HG03520 (cell line): ENCODE results near the gene COBL.

ENCODE experiments used
- ATAC-seq: cut with Tn5 transposase; IDR thresholded peaks from one replicate; pipeline ENCODE4 v1.9.1; 2021; ENCODE audit warnings: mild to moderate bottlenecking, moderate library complexity; ENCODE audit not compliant: unreplicated experiment

Gene COBL

GRCh38 chr7:51126813-51127617, 189.6 kb downstream of the COBL start:
- no peak for ATAC-seq

GRCh38 chr7:51126324-51126723, 190.3 kb downstream of the COBL start:
- no peak for ATAC-seq

- ATAC-seq, result no peak
Observed at GRCh38 chr7:51124321-51124720, 192.3 kb downstream of the COBL start.

DNA sequence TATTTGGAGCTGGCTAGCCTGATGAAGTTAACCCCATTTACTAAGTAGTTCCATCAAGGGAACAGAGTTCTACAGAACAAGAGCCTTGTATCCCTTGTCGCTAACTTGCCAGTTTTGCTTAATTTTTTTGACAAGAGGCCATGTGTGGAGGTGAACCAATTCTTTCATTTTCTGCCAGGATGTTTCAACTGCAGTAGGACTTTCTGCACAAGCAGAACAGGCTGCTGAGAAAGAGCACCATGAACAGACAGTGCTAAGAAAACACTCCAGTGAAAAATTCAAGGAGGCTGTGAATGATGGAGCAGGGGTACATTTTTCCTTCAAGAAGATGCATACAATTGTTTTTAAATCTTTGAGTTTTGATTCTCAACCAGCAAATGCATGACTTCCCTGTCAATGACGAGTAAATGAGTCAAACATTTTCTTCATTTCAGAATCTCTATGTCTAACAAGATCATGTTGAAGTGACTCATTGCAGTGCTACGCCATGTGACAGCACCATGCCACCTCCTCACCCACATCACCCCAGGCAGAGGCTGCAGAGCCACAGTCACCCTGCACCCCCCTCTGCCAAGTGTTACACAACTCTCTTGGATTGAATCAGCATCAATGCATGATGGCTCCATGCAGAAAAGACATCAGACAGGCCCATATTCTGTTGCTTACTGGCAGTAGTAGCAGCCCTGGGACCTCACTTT, 193.1 kb downstream of the COBL start:
- ATAC-seq, result no peak

DNA sequence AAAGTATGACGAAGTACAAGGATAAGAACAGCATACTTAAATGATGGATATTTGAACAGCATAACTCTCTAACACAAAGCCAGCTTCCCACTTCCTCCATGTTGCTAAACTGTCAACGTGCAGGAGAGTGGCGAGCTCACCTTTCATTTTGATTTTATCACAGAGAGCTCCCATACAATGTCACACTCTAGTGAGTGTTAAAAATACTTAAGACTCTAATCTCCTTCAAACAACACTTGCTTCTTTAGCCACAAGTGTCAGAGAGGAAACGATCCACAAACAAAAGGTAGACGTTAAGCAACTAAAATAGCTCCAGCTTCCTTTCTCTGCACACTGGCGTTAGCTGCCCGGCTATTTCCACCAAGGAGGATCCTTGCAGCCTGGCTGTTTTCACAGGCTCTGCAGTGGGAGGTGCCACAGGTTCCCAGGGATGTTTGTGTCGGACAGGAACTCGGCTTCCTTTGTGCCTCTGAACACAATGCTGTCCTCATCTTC, 194.6 kb downstream of the COBL start:
- ATAC-seq, result no peak

GRCh38 chr7:51121036-51121790, 195.4 kb downstream of the COBL start:
- no peak for ATAC-seq

DNA sequence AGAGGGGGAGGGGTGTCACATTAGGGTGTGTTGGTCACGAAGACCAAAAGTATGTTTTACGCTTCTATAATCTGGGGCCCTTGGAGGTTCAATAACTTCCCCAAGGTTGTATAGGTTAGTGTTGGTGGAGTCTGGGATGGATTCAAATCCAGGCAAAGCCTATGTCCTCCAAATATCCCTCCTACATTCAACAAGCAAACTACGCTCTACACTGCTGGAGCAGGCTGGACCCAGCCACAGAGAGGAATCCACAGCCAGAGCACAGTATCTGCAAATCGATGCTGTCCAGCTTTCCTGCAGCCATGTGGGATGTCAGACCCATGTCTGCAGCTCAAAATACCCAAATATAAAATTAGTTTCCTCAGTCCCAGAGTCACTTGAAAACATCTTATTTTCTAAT, 198.0 kb downstream of the COBL start:
- no peak for ATAC-seq

DNA sequence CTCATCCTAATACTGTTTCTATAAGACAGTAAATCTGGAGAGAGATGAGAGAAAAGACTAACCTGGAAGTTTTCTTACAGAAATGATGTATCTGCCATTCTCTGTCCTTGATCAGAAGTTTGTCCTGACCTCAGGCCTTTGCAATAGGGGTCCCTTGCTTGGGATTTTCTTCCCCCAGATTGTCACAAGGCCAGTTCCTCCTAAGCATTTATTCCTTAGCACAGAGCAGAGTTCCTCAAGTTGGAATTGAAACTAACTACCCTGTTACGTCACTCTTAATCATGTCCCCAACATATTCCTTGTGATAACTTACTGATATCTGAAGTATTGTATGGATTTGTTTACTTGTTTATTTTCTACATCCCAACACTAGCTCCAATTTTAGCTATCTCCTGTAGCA, 202.1 kb downstream of the COBL start:
- ATAC-seq, result no peak

DNA sequence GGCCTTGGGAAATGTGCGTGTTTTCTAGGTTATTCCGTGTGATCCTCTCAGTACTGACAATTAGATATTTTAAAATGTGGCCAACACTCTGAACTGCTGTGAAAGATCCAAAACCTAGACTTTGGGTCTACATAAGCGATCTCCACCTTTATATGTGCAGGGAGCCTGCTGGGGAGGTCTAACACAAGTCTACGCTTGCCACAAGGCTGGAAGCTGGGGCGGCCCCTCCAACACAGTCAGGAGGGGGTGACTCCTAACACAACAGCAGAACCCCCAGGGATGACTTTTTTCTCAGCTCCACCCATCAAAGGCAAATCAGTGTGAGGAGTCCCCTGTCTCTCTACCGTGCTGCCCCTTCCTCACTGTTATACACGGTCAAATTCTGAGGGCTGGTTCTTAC, 202.6 kb downstream of the COBL start:
- no peak for ATAC-seq

GRCh38 chr7:51113560-51113959, 203.0 kb downstream of the COBL start:
- no peak for ATAC-seq

DNA sequence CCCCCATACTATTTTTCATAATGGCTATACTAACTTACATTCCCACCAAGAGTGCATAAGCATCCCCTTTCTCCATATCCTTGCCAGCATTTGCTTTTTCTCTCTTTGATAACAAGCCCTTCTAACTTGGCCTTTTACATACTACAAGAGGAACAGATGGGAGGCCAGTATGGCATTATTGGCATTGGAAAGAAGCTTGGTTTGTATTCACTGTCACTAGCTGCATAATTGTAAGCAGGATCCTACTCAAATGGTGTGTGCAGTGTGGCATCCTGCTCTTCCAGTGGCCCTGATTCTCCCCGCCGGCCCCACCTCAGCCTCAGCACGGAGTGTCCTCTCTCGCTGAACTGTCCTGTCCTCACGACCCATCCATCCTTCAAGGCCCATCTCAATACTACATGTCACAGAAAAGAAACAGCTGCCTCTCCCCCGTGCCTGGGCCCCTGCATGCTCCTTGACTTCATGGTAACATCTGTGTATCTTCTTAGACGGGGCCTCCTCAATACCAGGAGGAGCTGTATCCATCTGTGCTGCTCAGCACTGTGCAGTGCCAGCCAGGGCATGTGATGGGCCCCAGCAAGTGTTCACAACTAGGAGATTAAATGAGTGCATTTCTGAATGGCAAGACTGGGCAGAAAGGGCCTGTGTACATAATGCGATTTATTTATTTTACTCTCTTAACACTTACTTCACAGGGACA, 205.2 kb downstream of the COBL start:
- no peak for ATAC-seq

DNA sequence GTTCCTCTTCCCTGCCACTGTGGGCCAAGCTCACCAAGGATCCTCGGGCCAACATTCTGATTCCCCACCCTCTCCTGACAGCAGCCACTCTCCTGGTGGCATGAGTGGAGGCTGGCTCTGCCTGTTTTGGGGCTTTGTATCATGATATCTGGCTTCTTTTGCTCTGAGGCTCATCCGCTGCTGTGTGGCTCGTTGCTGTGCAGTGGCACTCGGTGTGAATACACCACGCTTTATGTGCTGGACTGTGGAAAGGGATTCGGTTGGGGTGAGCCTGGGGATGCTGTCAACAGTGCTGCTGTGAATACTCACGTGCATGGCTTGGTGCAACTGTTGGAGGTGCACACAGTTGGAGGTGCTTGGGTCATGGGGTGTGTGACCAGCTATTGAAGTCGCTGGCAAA, 208.5 kb downstream of the COBL start:
- ATAC-seq, result no peak

- ATAC-seq, result no peak
Observed at GRCh38 chr7:51104278-51104677, 212.3 kb downstream of the COBL start.

DNA sequence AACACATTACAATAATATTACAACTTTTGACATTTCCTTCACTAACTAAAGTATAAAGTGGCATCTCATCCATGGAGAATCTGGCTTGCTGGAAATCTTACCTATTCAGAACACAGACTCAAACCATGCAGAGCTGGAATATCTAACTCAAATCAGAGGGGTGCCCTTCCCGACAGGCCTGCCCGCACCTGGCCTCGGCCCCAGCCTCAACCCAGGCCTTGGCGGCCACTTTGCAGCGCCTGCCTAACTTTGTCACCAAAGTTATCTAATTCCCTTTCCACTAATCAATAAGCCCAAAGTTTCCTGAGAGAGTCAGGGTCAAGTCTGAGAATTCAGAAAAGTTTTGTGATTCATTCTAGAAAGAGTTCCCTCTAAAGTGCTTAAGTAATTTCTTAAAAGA, 212.9 kb downstream of the COBL start:
- no peak for ATAC-seq

DNA sequence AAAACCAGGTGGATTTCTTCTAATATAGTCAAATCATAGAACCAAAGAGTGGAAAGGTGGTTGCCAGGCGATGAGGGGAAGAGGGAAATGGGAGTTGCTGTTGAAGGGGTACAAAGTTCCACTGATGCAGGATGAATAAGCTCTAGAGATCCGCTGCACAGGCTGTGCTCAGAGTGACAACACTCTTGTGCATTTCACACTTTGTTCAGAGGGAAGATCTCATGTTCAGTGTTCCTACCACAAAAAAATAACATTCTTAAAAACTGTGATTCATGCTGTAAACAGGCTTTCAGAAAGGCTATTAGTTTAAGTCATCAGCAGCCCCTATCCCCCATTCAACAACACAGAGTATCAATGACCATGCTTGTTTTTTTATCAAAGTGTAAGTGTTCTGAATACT, 213.8 kb downstream of the COBL start:
- ATAC-seq, result no peak

DNA sequence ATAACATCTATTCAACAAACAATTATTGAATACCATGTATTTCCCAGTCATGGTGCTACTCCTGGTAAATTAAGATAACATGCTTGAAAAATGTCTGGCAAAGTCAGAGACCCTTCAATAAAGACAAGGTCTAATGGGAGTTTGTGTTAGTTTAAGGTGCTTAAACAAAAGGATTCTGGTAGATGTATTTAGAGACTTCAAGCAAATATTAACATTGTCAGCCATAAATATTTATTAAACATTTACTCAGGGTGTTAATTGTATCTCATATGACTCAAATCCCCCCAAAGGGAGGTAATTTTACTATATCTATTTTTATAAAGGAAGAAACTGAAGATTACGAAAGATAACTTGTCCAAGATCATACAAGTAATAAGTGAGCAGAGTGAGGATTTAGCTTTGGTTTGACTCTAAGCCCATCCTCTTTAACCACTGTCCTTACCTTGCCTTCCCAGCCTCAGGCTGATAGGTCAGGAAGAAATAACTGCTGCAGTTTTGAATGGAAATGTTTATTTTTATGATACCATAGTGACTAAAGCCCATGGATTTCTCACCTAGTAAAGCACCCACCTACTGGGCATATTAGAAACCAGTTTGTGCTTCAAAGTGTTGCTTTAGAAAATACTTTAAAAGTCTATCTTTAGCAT, 215.4 kb downstream of the COBL start:
- ATAC-seq, result no peak

DNA sequence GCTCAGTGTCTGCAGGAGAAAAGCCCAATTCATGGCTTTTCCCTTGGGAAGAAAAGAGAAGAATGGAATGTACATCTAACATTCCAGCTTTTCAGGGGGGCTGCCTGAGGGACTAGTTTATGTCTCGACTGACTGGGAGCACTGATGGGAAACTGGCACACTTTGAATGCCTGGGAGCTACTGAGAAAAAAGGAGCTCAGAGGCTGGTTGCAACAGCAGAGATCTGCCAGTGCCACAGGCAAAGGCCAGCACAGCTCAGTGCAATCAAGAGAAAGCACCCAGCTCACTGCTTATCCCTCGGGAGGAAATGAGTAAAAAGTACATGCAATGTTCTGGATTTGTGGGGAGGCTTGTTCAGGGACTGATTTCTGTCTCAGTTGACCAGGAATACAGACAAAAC, 226.2 kb downstream of the COBL start:
- no peak for ATAC-seq

DNA sequence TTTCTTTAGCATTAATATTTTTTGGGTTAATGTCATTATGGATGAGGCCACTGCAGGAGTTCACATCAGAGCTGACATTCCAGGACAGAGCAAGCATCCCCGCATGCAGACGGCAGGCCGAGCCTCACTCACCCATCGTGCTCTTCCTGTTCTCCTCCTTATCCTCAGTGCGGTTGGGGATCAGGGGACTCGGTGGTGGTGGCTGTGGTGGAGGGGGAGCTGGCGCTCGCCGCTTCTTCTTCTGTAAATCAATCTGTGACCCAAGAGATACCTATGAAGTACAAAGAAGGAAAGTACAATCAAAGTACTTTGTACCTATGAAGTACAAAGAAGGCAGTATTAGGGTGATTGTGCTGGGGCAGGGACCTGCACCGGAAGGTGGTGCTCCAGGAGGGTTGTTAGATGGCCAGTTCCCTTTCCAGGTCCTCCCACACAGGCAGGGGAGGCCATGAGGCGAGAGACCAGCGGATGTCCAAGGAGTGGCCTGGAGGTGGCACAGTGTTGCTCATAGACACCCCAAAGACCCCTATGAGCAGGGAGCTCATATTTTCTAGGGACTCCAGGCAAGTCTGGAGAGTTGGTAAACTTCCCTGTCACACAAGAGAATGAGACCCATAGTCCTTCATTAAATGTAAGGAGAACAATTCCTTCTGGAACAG, 231.4 kb downstream of the COBL start:
- ATAC-seq, result no peak

DNA sequence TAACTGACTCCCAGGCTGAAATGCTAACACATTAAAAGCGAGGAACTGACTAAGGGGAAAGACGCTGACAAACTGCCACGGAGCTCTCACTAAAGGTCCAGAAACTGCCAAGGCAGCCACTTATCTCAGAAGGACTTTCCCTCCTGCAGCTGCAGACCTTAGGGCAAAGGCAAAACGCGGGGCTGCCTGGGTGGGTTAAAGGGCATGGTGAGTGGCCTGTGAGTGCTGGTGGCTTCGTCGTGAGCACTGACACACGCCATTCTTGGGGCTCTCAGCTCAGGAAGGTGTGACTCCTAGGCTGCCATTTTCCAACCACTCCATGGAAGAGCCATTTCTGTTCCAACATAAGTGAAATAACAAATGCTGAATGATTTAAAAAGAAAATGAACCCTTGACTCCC, 232.5 kb downstream of the COBL start:
- no peak for ATAC-seq

GRCh38 chr7:51082940-51083533, 233.6 kb downstream of the COBL start:
- no peak for ATAC-seq
